GM19240 (cell line): Measurements from ENCODE around the gene BAMBI.
"Not testable (repeated sequence)": the region's sequence is repeated elsewhere in the genome, so short reads cannot be mapped to it uniquely, and the experiment has no call there.

Experiments
- DNase-seq: peaks from one replicate; pipeline ENCODE4 v3.0.0; 2011; ENCODE audit warnings: low spot score; ENCODE audit not compliant: insufficient read length

Gene BAMBI, protein sequence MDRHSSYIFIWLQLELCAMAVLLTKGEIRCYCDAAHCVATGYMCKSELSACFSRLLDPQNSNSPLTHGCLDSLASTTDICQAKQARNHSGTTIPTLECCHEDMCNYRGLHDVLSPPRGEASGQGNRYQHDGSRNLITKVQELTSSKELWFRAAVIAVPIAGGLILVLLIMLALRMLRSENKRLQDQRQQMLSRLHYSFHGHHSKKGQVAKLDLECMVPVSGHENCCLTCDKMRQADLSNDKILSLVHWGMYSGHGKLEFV

GRCh38 chr10:28676968-28677887, at the start of gene BAMBI:
Gene BAMBI (plus strand): TSS chr10:28677521. CDS start chr10:28677898, 377 bp downstream.
- DNase-seq = peak; percentile 79

GRCh38 chr10:28628184-28628893, 49.0 kb upstream of the BAMBI start:
- peak; percentile 29 for DNase-seq

GRCh38 chr10:28631896-28632583, 45.3 kb upstream of the BAMBI start:
- no peak for DNase-seq

DNA sequence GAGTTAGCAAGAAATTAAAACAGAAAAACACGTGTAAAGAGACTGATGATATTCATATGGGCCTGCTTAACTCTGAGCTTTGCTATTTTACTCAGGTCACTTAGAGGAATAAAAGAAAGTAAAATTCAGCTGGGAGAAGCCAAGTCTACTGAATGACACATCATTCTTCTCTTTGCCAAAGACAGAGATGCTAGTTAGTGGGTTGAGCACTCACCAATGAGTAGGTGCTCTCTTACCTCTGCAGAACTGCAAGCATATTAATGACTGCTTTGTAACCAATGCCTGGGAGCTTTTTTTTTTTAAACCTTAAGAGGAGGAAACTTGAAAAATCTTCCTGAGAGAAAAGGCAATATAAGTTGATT, 44.8 kb upstream of the BAMBI start:
- DNase-seq = no peak

DNA sequence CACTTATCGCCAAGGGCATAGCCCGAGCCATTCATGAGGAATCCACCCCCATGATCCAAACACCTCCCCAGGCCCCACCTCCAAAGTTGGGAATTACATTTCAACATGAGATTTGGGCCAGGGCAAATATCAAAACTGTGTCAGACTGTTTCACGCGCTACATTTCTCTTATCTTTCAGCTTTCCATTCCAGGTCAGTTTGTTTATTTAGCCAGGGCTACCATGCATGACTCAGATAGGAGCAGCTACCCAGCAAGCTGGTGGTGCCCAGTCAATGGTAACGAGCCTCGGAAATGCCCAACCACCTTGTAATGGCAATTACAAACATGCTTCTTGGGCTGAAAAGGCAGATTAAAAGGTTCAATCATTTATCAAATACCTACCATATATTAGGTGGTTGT, 43.6 kb upstream of the BAMBI start:
- no peak for DNase-seq

DNA sequence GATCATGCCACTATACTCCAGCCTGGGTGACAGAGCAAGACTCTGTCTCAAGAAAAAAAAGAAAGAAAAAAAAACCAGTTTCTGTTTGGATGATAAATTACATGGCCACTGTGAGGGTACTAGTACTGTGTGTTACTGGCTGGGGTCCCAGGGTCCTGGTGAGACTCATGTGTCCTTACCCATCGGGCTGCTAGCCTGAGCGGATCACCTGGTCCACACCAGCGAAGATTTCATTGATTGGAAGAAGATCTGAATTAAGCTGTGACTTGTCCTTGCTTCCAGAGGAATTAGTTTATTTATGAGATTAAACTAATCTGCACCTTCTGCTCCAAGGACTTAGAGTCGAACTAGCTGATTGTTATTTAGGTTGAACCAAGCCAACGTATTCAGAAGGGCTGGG, 40.0 kb upstream of the BAMBI start:
- DNase-seq = no peak

- no peak for DNase-seq
These were observed 38.9 kb upstream of the BAMBI start for GRCh38 chr10:28638392-28638791.

DNA sequence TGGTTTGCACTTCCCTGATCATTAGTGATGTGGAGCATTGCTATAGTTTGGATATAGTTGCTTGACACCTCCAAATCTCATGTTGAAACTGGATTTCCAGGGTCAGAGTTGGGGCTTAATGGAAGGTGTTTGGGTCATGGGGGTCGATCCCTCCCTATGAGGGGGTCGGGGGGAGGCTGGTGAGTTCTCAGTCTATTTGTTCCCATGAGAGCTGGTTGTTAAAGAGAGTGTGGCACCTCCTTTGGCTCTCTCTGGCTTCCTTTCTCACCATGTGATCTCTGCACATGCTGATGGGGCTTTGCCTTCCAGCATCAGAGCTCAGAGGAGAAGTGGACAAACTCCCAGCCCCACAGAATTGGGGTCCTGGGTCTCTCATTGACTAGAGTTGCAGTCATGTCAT, 36.8 kb upstream of the BAMBI start:
- DNase-seq = no peak

- DNase-seq = no peak
These were observed 32.7 kb upstream of the BAMBI start for GRCh38 chr10:28644647-28645046.

DNA sequence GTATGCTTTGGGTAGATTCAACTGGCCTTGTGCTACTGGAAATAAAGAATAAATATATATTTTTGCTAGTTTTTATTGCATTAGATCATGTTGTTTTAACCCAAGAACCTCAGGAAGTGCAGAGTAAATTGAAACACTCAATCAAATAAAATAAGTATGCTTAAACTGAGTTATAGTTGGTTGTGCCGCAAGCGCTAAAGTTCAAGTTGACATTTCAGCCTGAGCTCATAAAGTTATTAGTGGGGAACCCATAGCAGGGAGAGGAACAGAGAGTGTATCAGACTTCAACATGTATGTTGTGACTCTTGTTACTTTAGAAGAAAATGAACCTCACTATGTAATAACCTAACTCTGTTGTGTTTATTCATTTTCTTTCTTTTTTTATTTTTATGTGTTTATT, 25.2 kb upstream of the BAMBI start:
- no peak for DNase-seq

- DNase-seq = no peak
These were observed 24.6 kb upstream of the BAMBI start for GRCh38 chr10:28652703-28653102.

GRCh38 chr10:28658824-28659223, 18.5 kb upstream of the BAMBI start:
- DNase-seq = not testable (repeated sequence)

GRCh38 chr10:28661035-28661434, 16.3 kb upstream of the BAMBI start:
- DNase-seq = no peak

DNA sequence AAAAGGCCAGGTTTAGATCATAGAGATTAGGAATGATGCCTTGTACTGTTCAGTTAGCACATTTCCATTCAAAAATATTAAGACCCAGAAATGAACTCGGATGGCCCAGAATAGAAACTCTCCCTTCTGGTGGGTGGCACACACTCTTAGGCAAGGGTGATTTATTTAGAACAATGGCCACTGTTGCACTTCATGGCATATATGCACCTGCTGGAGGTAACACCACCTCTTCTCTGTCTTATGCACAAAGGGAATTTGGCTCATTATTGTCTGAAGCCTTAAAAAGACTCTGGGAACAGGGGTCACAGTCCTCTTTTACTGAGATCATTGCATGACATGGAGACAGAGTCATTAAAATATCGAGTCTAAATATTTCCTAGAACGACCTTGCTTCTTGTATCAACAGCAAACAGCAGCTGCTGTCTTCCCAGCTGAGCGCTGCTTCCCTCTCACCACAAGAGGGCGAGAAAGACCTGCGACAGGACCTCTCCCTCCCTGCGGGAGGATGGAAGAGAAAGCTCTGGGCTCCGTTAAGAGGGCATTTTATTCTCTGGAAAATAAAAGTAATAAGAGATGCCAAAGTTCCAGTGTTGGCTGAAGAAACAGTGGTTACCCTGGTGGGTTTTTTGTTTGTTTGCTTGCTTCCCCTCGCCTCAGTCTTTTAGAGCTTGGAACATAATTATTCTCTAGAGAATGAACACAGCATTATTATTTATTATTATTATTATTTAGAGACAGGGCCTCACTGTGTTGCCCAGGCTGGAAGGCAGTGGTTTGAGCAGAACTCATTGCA, 13.5 kb upstream of the BAMBI start:
- DNase-seq = peak; percentile 74

GRCh38 chr10:28664369-28664740, 13.0 kb upstream of the BAMBI start:
- DNase-seq = no peak

- DNase-seq = no peak
These were observed 10.4 kb upstream of the BAMBI start for GRCh38 chr10:28666751-28667467.

DNA sequence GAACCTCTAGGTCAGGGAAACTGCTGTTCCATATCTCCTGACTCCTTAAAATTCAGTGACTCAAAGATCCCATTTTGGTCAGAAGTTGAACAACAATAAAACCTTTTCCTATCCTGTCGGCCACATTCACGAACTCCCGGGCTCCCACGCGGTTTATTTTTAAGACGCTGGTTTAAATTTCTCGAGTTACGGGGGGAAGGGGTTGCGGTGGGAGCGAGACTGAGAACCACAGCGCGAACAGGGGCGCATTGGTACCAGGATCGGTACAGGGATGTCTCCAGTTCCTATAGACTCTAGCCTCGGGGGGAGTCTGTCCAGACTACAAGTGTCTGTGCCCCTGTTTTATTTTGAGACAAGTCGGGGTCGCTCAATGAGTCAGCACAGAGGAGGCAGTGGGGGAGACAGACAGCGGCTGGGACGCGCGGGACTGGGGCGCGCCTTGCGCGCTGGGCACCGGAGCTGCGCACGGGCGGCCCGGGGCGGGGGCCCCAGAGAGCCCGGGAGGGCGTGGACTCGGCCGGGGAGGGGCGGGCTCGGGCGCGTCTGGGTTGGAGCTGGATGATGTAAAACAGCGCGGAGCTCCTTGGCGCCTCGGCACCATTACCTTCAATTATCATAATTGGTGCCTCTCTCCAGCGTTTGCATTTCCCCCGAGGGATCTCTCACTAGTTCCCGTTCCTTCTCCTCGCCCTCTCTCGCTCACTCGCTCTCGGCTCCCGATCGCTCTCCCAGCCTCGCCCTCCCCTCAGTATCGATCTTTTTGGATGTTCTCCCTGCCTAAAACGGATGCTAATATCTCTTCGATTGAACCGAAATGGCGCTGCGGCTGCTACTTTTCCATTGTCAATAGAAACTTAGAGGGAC, 8.7 kb upstream of the BAMBI start:
- no peak for DNase-seq

DNA sequence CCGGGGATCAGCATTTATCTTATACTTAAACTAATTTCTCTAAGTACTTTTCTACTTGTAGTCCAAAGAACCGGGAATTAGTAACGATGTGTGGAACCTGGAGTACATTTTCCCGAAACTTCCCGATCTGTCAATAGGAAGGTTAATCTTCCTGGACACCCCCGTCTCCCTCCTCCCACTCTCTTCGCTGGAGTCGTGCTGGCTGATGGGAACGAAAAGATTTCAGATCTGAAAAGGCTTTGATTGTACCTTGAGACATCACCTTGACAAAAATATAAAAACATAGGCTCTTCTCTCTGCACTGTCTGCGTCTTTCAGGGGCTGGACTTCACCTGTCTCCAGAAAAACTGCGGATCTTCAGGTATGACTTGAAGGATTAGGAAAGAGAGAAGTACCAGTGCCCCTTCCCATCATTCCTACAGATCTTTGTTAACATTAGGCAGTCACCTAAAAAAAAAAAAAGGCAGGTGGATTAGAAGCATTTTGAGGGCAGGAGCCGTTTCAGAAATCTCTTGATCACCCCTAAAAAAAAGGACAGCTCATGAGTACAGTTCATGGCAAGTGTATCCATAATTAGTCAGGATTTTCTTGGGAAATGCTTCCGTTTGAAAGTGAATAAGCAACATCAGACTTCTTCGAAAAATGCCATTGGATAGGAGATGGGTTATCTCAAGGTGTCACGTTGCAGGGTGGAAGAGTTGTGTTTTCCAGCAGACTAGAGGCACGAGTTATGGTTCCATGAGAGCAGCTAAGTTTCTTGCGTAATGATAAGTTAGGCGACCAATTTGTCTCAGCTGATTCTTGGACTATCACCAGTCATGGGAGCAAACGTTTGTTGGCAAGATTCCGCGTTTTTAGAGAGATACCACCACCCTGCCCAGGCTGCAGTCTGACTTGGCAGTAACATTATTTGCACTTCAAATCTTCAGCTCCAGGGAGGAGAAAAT, 7.8 kb upstream of the BAMBI start:
- no peak for DNase-seq
